ENCODE data around the gene SLC25A13.

DNA sequence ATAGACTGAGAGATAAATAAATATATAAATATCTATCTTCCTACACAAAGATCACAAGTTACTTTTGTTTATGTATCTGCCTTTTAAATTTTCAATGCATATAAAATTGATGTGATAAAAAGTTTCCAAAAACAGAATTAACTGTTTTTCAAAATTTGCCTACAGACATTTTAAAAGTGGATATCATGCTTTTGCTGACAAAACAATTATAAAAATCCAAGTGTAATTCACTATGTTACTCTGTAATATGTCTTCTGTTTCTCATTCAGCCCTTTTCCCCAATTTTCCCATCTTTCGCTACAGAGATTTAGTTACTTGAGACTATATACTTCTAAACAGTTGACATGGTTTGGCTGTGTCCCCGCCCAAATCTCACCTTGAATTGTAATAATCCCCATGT is 37.7 kb downstream of the SLC25A13 start:
- TF ChIP-seq, protein P1, sequence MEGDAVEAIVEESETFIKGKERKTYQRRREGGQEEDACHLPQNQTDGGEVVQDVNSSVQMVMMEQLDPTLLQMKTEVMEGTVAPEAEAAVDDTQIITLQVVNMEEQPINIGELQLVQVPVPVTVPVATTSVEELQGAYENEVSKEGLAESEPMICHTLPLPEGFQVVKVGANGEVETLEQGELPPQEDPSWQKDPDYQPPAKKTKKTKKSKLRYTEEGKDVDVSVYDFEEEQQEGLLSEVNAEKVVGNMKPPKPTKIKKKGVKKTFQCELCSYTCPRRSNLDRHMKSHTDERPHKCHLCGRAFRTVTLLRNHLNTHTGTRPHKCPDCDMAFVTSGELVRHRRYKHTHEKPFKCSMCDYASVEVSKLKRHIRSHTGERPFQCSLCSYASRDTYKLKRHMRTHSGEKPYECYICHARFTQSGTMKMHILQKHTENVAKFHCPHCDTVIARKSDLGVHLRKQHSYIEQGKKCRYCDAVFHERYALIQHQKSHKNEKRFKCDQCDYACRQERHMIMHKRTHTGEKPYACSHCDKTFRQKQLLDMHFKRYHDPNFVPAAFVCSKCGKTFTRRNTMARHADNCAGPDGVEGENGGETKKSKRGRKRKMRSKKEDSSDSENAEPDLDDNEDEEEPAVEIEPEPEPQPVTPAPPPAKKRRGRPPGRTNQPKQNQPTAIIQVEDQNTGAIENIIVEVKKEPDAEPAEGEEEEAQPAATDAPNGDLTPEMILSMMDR (conservative IDR thresholded peaks at IDR 0.05), result no peak
- TF ChIP-seq ZFX (IDR thresholded peaks at IDR 0.05), result no peak
